ENCODE results near the gene SQSTM1. TPM values are rescaled to one million over a fixed set of nuclear protein-coding genes. Genes with fewer than 3 reads are reported as not detected.

Gene SQSTM1
- polyA plus RNA-seq, 1 of the 3 experiments (the other 2 are of a cell fraction) = 181 TPM

- Histone ChIP-seq H3K9me2 (no peaks in the 10 kb centered on the region), H3K27me3 (ENCODE audit: insufficient read depth) (no peaks in the 10 kb centered on the region), H3K4me1 (ENCODE audit: control insufficient read depth in 1 of 2, insufficient read depth in 2 of 2, low read depth in 1 of 2, low read length in 1 of 2) (peaks cover 16 to 28% of the 10 kb centered on the region in 2 experiments; a peak in 3 of 4 replicates), H3K36me3 (replicated peaks in 1 of 2; ENCODE audit: control insufficient read depth in 1 of 2, insufficient read depth in 2 of 2, low read length in 1 of 2) (peaks cover 0 to 49% of the 10 kb centered on the region in 2 experiments), H3K4me2 (no peak overlapping the region), H3K9me3 (no peaks in the 10 kb centered on the region), H3K4me3 (ENCODE audit: low read depth in 2 of 2, low read length in 1 of 2) (no peak overlapping the region), H2AFZ (ENCODE audit: low read depth) (no peak overlapping the region), H3F3A (replicated peaks; ENCODE audit: insufficient read depth) (peaks cover 4% of the 10 kb centered on the region), H4K20me1 (ENCODE audit: insufficient read depth) (peaks cover 37% of the 10 kb centered on the region), H3K79me2 (ENCODE audit: insufficient read depth) (peaks cover 43% of the 10 kb centered on the region), H3K27ac (ENCODE audit: low read depth in 2 of 2, low read length in 1 of 2) (no peak overlapping the region), H3K9ac (no peak overlapping the region)
- ChIA-PET POLR2A (no interaction called here), CTCF (interaction anchor here (1.1 to 2.2 kb wide), 2 partner anchors 12 to 38 kb away, joined by 3 to 9 read pairs; no protein-coding TSS in a partner anchor)
- no peak for DNase-seq
- WGBS (ENCODE audit: low lambda C conversion rate) = 81% methylated on average over 6 of the region's 12 CpGs
- TF ChIP-seq FOXJ3 (CRISPR knock-in tag; IDR thresholded peaks at IDR 0.05) (no peak), ELF1 (IDR thresholded peaks at IDR 0.05) (no peak), EZH2phosphoT487 (IDR thresholded peaks at IDR 0.05; ENCODE audit: borderline replicate concordance, low read depth) (no peak), MAX (IDR thresholded peaks at IDR 0.05; ENCODE audit: low read depth) (no peak), PBX3 (IDR thresholded peaks at IDR 0.05) (no peak), RXRA (IDR thresholded peaks at IDR 0.05; ENCODE audit: borderline replicate concordance, low read depth) (no peak), RFX5 (IDR thresholded peaks at IDR 0.05; ENCODE audit: low read length) (no peak), FOXM1 (IDR thresholded peaks at IDR 0.05; ENCODE audit: low read depth) (no peak), FOSL2 (IDR thresholded peaks at IDR 0.05; ENCODE audit: borderline replicate concordance, low read depth) (no peak), GATA2 (CRISPR knock-in tag; IDR thresholded peaks at IDR 0.05) (no peak), NRF1 (IDR thresholded peaks at IDR 0.05; ENCODE audit: low read depth, low read length) (no peak), IRF3 (IDR thresholded peaks at IDR 0.05; ENCODE audit: low read depth, low read length) (no peak), TEAD4 (IDR thresholded peaks at IDR 0.05; ENCODE audit: borderline replicate concordance, insufficient read depth) (no peak), MEF2A (IDR thresholded peaks at IDR 0.05; ENCODE audit: borderline replicate concordance, low read depth) (no peak), MXI1 (IDR thresholded peaks at IDR 0.05; ENCODE audit: low read depth, low read length) (no peak)
Measured at GRCh38 chr5:179800696-179801201, 20.0 kb upstream of the SQSTM1 start.

Measured in SK-N-SH (cell line).